GM10248 (cell line): Measurements from ENCODE around the gene SMG7.

Experiments
- CTCF ChIA-PET: fragments of 300-600 bp; sonication (Branson Sonifier 250); formaldehyde crosslinking; extraction: SDS; loops from one replicate; lab custom pipeline; 2021; ENCODE audit warnings: antibody characterized with exemption; lab: Yijun Ruan, JAX
- POLR2A ChIA-PET: fragments of 350-650 bp; sonication (Branson Sonifier 250); formaldehyde crosslinking; extraction: SDS; loops from one replicate; lab custom pipeline; 2020; ENCODE audit warnings: antibody characterized with exemption; lab: Yijun Ruan, JAX
- DNase-seq: peaks from one replicate; pipeline ENCODE4 v3.0.0; 2012; ENCODE audit errors: extremely low spot score
- CTCF ChIP-seq: IDR thresholded peaks from 2 replicates; pipeline ENCODE4 v1.5.1; 2012; ENCODE audit warnings: mild to moderate bottlenecking, low read depth; ENCODE audit errors: extremely low read depth, missing control alignments, control extremely low read depth

SMG7 gene

GRCh38 chr1:183583466-183583865 lies 111.2 kb downstream of the SMG7 start:
- no peak for TF ChIP-seq CTCF
- DNase-seq: no peak
- ChIA-PET CTCF (no interaction called here), POLR2A (no interaction called here)

GRCh38 chr1:183584147-183584546 lies 111.8 kb downstream of the SMG7 start:
- ChIA-PET CTCF (no interaction called here), POLR2A (no interaction called here)

GRCh38 chr1:183585038-183585437 lies 112.7 kb downstream of the SMG7 start:
- ChIA-PET CTCF (interaction anchor here (1.3 to 1.7 kb wide), 2 partner anchors 20 to 24 kb away, joined by 3 read pairs; no protein-coding TSS in a partner anchor), POLR2A (no interaction called here)
- DNase-seq: no peak
- TF ChIP-seq CTCF: no peak

More at GRCh38 chr1:183584147-183584546, 111.8 kb downstream of the SMG7 start:
- no peak for TF ChIP-seq CTCF
- no peak for DNase-seq

- CTCF ChIA-PET: interaction anchor here (0.9 to 2.2 kb wide), 8 partner anchors 9 to 328 kb away, joined by 3 to 6 read pairs (median 3); no protein-coding TSS in a partner anchor
- no peak for DNase-seq
- POLR2A ChIA-PET: no interaction called here
- TF ChIP-seq CTCF: no peak
Measured at GRCh38 chr1:183586455-183586854, 114.2 kb downstream of the SMG7 start.

- no peak for DNase-seq
- POLR2A ChIA-PET: no interaction called here
- CTCF ChIA-PET: interaction anchor here (0.9 to 2.2 kb wide), 7 partner anchors 8 to 328 kb away, joined by 3 to 6 read pairs (median 4); no protein-coding TSS in a partner anchor
- TF ChIP-seq CTCF: no peak
Measured at GRCh38 chr1:183586926-183587325, 114.6 kb downstream of the SMG7 start.

- POLR2A ChIA-PET: no interaction called here
- CTCF ChIA-PET: interaction anchor here (0.8 to 4.3 kb wide), 8 partner anchors 8 to 40 kb away, joined by 3 to 46 read pairs (median 5); no protein-coding TSS in a partner anchor
- no peak for TF ChIP-seq CTCF
- no peak for DNase-seq
Measured at GRCh38 chr1:183588827-183589226, 116.5 kb downstream of the SMG7 start.

- TF ChIP-seq CTCF: no peak
- CTCF ChIA-PET: interaction anchor here (0.8 to 4.3 kb wide), 9 partner anchors 9 to 39 kb away, joined by 3 to 46 read pairs (median 4); no protein-coding TSS in a partner anchor
- no peak for DNase-seq
- POLR2A ChIA-PET: no interaction called here
Measured at GRCh38 chr1:183589384-183589783, 117.1 kb downstream of the SMG7 start.
